Fibroblast of skin of right biceps (primary cell): Measurements from ENCODE around the gene ZNF146.
"Not testable (repeated sequence)": the region's sequence is repeated elsewhere in the genome, so short reads cannot be mapped to it uniquely, and the experiment has no call there.

Experiments used
- DNase-seq: peaks from one replicate; pipeline ENCODE4 v3.0.0-alpha.2; 2013

ZNF146 gene

DNA sequence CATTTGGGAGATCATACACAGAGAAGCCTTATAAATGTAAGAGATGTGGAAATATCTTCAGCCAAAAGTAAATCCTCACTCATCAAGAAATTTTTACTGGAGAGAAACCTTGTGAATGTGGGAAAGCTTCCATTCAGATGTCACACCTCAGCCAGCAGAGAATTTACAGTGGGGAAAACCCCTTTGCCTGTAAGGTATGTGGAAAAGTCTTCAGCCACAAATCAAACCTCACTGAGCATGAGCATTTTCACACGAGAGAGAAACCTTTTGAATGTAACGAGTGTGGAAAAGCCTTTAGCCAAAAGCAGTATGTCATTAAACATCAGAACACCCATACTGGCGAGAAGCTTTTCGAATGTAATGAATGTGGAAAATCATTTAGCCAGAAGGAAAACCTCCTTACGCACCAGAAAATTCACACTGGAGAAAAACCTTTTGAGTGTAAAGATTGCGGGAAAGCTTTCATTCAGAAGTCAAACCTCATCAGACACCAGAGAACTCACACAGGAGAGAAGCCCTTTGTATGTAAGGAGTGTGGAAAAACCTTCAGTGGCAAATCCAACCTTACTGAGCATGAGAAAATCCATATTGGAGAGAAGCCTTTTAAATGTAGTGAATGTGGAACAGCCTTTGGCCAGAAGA, 21.5 kb downstream of the ZNF146 start:
- DNase-seq = no peak

GRCh38 chr19:36236946-36237310, 22.0 kb downstream of the ZNF146 start:
- no peak for DNase-seq

DNA sequence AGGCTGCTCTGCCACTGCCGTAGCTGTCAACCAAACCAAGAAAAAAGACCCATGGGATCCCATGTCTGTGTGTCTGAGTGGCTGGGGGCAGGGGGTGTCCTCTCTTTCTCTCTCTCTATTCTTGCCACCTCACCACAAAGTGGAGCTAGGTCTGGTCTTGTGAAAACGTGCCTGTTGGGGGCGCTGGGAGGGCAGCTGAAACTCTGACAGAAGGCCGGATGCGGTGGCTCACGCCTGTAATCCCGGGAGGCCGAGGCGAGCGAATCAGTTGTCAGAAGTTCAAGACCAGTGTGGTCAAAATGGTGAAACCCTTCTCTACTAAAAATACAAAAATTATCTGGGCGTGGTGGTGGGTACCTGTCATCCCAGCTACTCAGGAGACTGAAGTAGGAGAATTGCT, 29.2 kb downstream of the ZNF146 start:
- DNase-seq = no peak

DNA sequence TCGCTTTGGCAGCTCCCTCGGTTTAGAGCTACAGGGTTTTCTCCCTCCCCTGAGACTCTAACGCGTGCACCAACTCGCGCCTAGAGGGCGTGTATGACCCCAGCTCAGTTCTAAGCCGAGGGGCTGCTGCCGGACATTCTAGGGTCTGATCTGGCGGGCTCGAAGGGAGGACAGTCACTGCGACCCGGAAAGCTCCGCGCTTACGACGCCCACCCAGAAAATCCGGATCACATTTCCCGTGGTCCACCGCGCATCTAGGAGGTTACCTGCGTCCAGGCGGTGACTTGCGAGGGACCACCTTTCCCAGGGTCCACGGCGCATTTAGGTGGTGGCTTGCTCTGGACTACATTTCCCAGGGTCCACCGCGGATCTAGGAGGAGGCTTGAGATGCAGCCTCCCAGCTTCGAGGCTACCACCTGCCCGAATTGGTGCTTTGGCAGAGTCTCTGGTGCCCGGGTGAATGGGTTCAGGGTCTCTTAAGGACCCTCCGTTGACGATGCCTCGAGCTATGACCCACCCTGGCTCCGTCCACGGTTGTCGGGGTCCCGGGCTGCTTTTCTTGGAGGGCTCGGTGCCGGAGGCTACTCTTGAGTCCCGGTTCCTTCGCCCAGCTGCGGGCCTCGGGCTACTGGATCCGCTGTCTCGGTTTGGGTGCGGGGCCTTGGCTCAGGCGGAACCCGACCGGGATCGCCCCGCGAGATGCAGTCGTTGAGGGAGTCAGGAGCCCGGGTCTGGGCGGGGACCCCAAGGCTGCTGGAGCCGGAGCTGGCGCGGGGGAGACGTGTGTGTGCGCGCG, 30.5 kb downstream of the ZNF146 start:
- no peak for DNase-seq

DNA sequence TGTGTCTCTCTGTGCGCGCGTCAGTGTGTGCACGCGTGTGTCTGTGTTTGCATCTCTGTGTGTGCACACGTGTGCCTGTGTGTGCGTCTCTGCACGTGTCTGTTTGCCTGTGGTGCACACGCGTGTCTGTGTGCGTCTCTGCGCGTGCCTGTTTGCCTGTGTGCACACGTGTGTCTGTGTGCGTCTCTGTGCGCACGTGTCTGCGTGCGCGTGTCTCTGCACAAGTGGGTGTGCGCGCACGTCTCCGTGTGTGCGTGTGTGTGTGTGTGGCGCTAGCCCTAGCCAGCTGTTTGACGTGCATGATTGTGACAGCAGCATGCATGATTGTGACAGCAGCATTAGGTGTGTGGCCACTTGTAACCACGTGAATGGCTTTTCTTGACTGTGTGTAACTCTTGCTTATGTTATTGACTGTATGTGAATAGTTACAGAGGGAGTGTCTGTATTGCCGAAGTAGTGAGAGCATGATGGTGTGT, 31.1 kb downstream of the ZNF146 start:
- DNase-seq = no peak

GRCh38 chr19:36252047-36252446, 37.1 kb downstream of the ZNF146 start:
- DNase-seq = no peak

DNA sequence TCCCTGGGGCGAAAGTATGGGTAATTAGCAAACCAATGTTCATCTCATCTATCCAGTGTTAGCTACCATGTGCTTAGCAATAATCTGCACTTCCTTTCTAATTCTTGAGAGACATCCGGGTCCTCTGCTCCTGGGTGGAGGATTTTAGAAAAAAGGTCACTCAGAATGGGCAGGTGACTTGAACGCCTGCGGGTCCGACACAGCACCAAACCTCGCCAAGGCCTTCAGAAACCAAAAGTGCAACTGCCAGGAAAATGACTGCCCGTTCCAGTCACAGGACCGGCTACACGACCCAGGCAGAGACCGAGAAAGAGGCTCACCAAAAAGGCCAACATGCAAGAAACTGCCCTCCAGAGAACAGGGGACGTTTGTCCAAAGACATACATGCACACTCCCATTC, 39.9 kb downstream of the ZNF146 start:
- DNase-seq = no peak

- DNase-seq = no peak
Observed at GRCh38 chr19:36255316-36255715, 40.4 kb downstream of the ZNF146 start.

DNA sequence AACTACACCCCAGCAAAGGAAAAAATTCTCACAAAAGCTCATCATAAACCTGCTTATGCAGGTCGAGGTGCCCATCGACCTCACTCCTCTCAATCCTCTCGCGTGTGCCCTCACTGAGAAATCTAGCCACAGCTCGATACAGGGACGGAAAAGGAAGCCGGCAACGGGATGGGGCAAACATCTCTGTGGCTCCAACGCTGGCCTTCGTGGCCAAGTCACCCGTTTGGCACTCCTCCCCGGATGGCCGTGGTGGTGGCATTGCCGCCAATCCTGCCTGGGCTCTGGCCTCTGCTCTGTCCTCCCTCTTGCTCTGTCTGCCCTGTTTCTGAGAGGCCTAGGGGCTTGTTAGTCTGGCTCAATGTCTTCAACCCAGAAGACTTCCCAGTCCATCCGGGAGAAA, 41.2 kb downstream of the ZNF146 start:
- no peak for DNase-seq

- no peak for DNase-seq
Observed at GRCh38 chr19:36256853-36257519, 42.1 kb downstream of the ZNF146 start.

DNA sequence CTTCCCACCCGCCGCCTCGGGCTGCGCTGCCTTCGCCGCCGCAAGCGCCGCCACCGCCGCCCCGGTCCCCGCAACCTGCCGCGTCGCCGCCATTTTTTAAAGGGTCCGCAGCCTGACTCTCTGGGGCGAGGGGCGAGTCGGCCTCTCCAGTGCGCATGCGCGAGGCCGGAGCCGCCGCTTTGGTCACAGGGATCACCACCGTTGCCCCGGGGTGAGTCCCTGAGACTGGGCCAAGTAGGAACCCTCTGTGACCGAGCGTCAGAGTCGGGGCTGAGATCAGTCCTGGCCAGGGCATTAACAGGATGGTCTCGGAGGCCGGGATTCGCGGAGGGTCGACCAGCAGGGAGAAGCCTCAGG, 42.6 kb downstream of the ZNF146 start:
- no peak for DNase-seq

GRCh38 chr19:36258028-36258875, 43.3 kb downstream of the ZNF146 start:
- no peak for DNase-seq

DNA sequence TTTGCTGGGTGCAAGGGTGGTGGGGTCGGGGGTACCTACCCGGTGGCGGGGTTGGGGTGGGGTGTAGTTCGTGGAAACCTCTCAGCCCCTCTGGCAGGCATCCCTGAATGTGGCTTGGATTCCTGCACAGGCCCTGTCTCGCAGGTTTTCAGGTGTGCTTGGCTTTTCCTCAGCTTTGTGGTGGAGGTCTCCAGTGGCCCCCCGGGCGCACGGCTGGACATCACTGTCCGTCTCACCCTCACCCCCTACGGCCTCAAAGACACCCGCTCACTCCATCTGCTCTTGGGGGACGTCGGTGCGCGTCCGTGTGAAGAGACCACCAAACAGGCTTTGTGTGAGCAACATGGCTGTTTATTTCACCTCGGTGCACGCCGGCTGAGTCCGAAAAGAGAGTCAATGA, 44.3 kb downstream of the ZNF146 start:
- DNase-seq = no peak

DNA sequence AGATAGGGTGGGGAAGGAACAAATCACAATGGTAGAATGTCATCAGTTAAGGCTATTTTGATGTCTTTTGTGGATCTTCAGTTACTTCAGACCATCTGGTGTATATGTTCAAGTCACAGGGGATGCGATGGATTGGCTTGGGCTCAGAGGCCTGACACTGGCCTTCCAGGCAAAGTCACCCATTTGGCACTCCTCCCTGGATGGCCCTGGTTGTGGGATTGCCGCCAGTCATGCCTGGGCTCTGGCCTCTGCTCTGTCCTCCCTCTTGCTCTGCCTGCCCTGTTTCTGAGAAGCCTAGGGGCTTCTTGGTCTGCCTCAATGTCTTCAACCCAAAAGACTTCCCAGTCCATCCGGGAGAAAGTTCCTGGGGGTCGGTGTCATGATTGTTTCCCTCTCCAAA, 50.2 kb downstream of the ZNF146 start:
- DNase-seq = no peak

- no peak for DNase-seq
Observed at GRCh38 chr19:36265856-36266374, 51.0 kb downstream of the ZNF146 start.

DNA sequence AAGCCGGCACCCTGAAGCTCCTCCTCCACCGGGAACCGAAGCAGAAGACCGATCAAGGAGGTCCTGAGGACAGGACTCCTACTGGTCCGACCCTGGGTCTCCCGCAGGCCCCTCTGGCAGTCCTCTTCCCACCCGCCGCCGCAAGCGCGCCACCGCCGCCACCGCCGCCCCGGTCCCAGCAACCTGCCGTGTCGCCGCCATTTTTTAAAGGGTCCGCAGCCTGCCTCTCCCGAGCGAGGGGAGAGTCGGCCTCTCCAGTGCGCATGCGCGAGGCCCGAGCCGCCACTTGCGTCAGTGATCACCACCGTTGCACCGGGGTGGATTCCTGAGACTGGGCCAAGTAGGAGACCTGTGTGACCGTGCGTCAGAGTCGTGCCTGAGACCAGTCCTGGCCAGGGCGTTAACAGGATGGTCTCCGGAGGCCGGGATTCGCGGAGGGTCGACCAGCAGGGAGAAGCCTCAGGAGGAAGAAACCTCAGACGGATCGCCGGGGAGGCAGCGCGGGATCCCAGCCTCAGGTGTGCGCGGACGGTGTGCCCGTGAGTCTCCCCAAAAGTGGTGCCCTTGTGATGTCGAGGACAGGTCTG, 51.6 kb downstream of the ZNF146 start:
- no peak for DNase-seq

DNA sequence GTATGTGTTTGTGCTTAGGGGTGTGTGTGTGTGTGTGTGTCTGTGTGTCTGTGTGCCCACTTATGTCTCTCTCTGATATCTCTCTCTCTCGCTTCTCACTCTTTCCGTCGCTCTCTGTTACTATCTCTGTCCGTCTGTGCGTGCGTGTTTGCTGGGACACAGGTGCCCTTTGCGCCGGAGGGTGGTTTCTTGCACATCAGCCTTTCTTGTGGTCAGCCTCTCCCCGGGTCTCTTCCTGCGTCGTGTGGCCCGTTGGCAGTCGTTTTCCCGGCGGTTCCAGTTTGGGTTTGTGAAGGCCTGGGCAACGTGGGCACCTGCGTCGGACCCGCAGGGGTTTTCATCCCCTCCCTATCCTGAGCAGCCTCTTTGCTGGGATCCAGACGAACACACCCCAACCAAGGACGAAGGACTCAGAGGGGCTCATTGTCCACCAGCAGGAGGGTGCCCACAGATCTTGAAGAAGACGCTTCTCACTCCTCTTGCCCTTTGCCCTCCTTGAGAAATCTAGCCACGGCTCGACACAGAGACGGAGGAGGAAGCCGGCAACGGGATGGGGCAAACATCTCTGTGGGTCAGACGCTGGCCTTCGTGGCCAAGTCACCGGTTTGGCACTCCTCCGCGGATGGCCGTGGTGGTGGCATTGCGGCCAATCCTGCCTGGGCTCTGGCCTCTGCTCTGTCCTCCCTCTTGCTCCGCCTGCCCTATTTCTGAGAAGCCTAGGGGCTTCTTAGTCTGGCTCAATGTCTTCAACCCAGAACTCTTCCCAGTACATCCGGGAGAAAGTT, 52.3 kb downstream of the ZNF146 start:
- DNase-seq = no peak

DNA sequence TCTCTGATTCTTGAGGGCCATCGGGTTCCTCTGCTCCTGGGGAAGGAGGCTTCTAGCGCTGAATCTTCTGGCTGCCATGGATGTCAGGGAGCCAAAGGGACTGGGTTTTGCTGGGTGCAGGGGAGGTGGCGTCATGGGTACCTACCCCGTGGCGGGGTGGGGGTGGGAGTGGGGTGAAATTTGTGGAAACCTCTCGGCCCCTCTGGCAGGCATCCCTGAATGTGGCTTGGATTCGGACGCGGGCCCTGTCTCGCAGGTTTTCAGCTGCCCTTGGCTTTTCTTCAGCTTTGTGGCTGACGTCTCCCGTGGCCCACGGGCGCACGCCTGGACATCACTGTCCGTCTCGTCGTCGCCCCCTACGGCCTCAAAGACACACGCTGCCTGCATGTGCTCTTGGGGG, 53.2 kb downstream of the ZNF146 start:
- DNase-seq = not testable (repeated sequence)

- DNase-seq = not testable (repeated sequence)
Observed at GRCh38 chr19:36268591-36268990, 53.7 kb downstream of the ZNF146 start.

- DNase-seq = not testable (repeated sequence)
Observed at GRCh38 chr19:36269295-36269694, 54.4 kb downstream of the ZNF146 start.
